GM13977 (cell line): Measurements from ENCODE around the gene DPH1.

Experiments used
- DNase-seq: peaks from one replicate; pipeline ENCODE4 v3.0.0; 2012; ENCODE audit warnings: low spot score
- CTCF ChIP-seq: IDR thresholded peaks from 2 replicates; pipeline ENCODE4 v1.5.1; 2012; ENCODE audit warnings: mild to moderate bottlenecking, control low read depth; ENCODE audit not compliant: insufficient read depth; ENCODE audit errors: extremely low read depth, missing control alignments
- in situ Hi-C: fragments of 300-500 bp; cut with MboI; formaldehyde crosslinking; loops from one replicate; pipeline ENCODE4 v1.12.0; 2022; ENCODE audit warnings: low sequenced_read_pairs, low pct_unique_long_range_greater_than_20kb, mixed read lengths, inconsistent platforms; ENCODE audit not compliant: unreplicated experiment

DPH1 gene

GRCh38 chr17:2064980-2065785, 35.2 kb downstream of the DPH1 start:
- peak; percentile 76 for TF ChIP-seq CTCF
- peak; percentile 76 for DNase-seq
- in situ Hi-C loops, result loop anchor here (10.0 kb wide), 1 partner anchor 180 kb away; no protein-coding TSS in a partner anchor

- no peak for TF ChIP-seq CTCF
- in situ Hi-C loops, result loop anchor here (10.0 kb wide), 1 partner anchor 179 kb away; no protein-coding TSS in a partner anchor
- DNase-seq, result no peak
Measured at GRCh38 chr17:2065949-2066400, 36.0 kb downstream of the DPH1 start.

- DNase-seq, result no peak
- TF ChIP-seq CTCF, result no peak
- in situ Hi-C loops, result loop anchor here (10.0 kb wide), 1 partner anchor 178 kb away; no protein-coding TSS in a partner anchor
Measured at GRCh38 chr17:2067048-2067561, 37.2 kb downstream of the DPH1 start.

GRCh38 chr17:2067608-2068024, 37.7 kb downstream of the DPH1 start:
- in situ Hi-C loops, result loop anchor here (10.0 kb wide), 1 partner anchor 177 kb away; no protein-coding TSS in a partner anchor
- no peak for TF ChIP-seq CTCF
- DNase-seq, result no peak

- DNase-seq, result no peak
- in situ Hi-C loops, result loop anchor here (10.0 kb wide), 1 partner anchor 177 kb away; no protein-coding TSS in a partner anchor
- TF ChIP-seq CTCF, result no peak
Measured at GRCh38 chr17:2068031-2068518, 38.1 kb downstream of the DPH1 start.

- no peak for DNase-seq
- in situ Hi-C loops, result loop anchor here (10.0 kb wide), 1 partner anchor 176 kb away; no protein-coding TSS in a partner anchor
- TF ChIP-seq CTCF, result no peak
Measured at GRCh38 chr17:2068519-2069051, 38.6 kb downstream of the DPH1 start.
